K562 (cell line): ENCODE results near the gene BCL2L12. TPM values are rescaled to one million over a fixed set of nuclear protein-coding genes. Genes with fewer than 3 reads are reported as not detected.

Experiments used
- AFF4 ChIP-seq: sonication (generic); formaldehyde crosslinking; IDR thresholded peaks from 2 replicates; pipeline ENCODE4 v1.8.0; 2023; ENCODE audit warnings: mild to moderate bottlenecking, missing genetic modification reagents
- ARID3B ChIP-seq: fragments of 250-450 bp; sonication (Bioruptor Pico); IDR thresholded peaks from 2 replicates; pipeline ENCODE4 v1.4.0; 2020; ENCODE audit warnings: borderline replicate concordance
- CSDE1 ChIP-seq, 2 experiments: fragments of 450-650 bp; IDR thresholded peaks; 2 replicates each; pipeline ENCODE4 v1.6.1; 2016; ENCODE audit warnings: mild to moderate bottlenecking in 1 of 2
- GATAD2A ChIP-seq: fragments of 450-650 bp; IDR thresholded peaks from 2 replicates; pipeline ENCODE4 v1.6.1; 2017
- HDAC2 ChIP-seq: fragments of 450-650 bp; IDR thresholded peaks from 2 replicates; pipeline ENCODE4 v1.6.1; 2016; ENCODE audit warnings: mild to moderate bottlenecking
- MIER1 ChIP-seq: fragments of 450-650 bp; IDR thresholded peaks from 2 replicates; pipeline ENCODE4 v1.6.1; 2016; ENCODE audit warnings: antibody characterized with exemption, mild to moderate bottlenecking, low read depth
- POLR2G ChIP-seq: fragments of 200-400 bp; formaldehyde crosslinking; IDR thresholded peaks from 2 replicates; pipeline ENCODE4 v1.6.1; 2017; ENCODE audit warnings: low read depth, mild to moderate bottlenecking, antibody characterized with exemption, low read length, moderate library complexity
- POLR3G ChIP-seq: IDR thresholded peaks from 2 replicates; pipeline ENCODE4 v1.6.1; 2011; ENCODE audit not compliant: insufficient read length, insufficient replicate concordance; ENCODE audit errors: extremely low read depth
- PPARD ChIP-seq: fragments of 250-450 bp; sonication (Bioruptor Pico); IDR thresholded peaks from 2 replicates; pipeline ENCODE4 v1.8.0; 2022; ENCODE audit warnings: inconsistent platforms, mild to moderate bottlenecking, moderate library complexity
- SMC3 ChIP-seq: conservative IDR thresholded peaks from 2 replicates; pipeline ENCODE4 v1.6.1; 2011; ENCODE audit warnings: low read depth, low read length, improper control_type of control experiment; ENCODE audit not compliant: insufficient read depth
- TFE3 ChIP-seq: fragments of 450-650 bp; formaldehyde crosslinking; IDR thresholded peaks from 2 replicates; pipeline ENCODE4 v1.4.0; 2020; ENCODE audit warnings: mild to moderate bottlenecking, mixed read lengths
- ZNF511 ChIP-seq: sonication (generic); formaldehyde crosslinking; IDR thresholded peaks from 2 replicates; pipeline ENCODE4 v1.8.0; 2022; ENCODE audit warnings: mild to moderate bottlenecking, missing genetic modification reagents
- ZNF609 ChIP-seq: sonication (generic); formaldehyde crosslinking; IDR thresholded peaks from 2 replicates; pipeline ENCODE4 v1.8.1; 2023; ENCODE audit warnings: missing genetic modification reagents, mild to moderate bottlenecking, borderline replicate concordance
- ZNF707 ChIP-seq: fragments of 250-450 bp; sonication (Bioruptor Pico); conservative IDR thresholded peaks from 2 replicates; pipeline ENCODE4 v1.8.0; 2022; ENCODE audit warnings: inconsistent platforms, mild to moderate bottlenecking, moderate library complexity
- polyA plus RNA-seq, 8 experiments: library from polyadenylated mRNA; depleted of rRNA in 4 of 8; stranded (reverse) in 5 of 8; unstranded in 3 of 8; fragments of >200 nt; fragmentation: Nextera tagmentation in 2 of 8; fragmentation: Illumina TruSeq in 1 of 8; extraction: Ambion mirVana in 2 of 8; extraction: Trizol in 1 of 8; gene quantifications; 2 replicates each; pipeline versions ENCODE4 v1.2.1 to v1.2.3, GENCODE V29; 2011 to 2014; ENCODE audit warnings: inconsistent platforms in 1 of 8, missing spikeins in 1 of 8
- total RNA-seq, 7 experiments: library from RNA; depleted of rRNA in 6 of 7; stranded (reverse); fragments of >200 nt in 6 of 7; fragmentation: Illumina TruSeq in 2 of 7; extraction: Trizol in 2 of 7; gene quantifications; 2 replicates each; pipeline versions ENCODE4 v1.2.1 to v1.2.3, GENCODE V29; 2011 to 2021; ENCODE audit warnings: low replicate concordance in 1 of 7

BCL2L12 gene
- total and polyA plus RNA-seq, 9 of the 15 experiments (the other 6 are each of a cell fraction or from before 2014, with no cell fraction given): 7.4 to 263 (median 81.2) TPM

- TF ChIP-seq AFF4 (CRISPR knock-in tag): peak; percentile 36; the same call in 1 of the 2 replicates
- TF ChIP-seq TFE3: no peak
- TF ChIP-seq ZNF511: no peak
- no peak for TF ChIP-seq GATAD2A
- peak; percentile 90 for TF ChIP-seq POLR2G
- no peak for TF ChIP-seq ARID3B
- no peak for TF ChIP-seq CSDE1 (IDR thresholded peaks at IDR 0.05)
- no peak for TF ChIP-seq ZNF609 (CRISPR knock-in tag)
- no peak for TF ChIP-seq ZNF707 (CRISPR knock-in tag)
- no peak for TF ChIP-seq PPARD (CRISPR knock-in tag)
- no peak for TF ChIP-seq HDAC2
- TF ChIP-seq MIER1: no peak
- no peak for TF ChIP-seq POLR3G
- no peak for TF ChIP-seq SMC3
Observed at GRCh38 chr19:49641688-49642491, 23.8 kb upstream of the BCL2L12 start, which contains the start of gene SCAF1 (continued).
